PC-9 (cell line): ENCODE data around the gene CSNK1G3.

ENCODE experiments used
- CTCF ChIP-seq: fragments of 200-600 bp; sonication (generic); conservative IDR thresholded peaks from 2 replicates; pipeline ENCODE4 v1.6.1; 2017; ENCODE audit warnings: mixed run types, antibody characterized with exemption, mild to moderate bottlenecking, moderate library complexity
- EZH2 ChIP-seq: fragments of 200-600 bp; sonication (generic); IDR thresholded peaks from 2 replicates; pipeline ENCODE4 v1.8.0; 2017; ENCODE audit warnings: antibody characterized with exemption, low read depth

DNA sequence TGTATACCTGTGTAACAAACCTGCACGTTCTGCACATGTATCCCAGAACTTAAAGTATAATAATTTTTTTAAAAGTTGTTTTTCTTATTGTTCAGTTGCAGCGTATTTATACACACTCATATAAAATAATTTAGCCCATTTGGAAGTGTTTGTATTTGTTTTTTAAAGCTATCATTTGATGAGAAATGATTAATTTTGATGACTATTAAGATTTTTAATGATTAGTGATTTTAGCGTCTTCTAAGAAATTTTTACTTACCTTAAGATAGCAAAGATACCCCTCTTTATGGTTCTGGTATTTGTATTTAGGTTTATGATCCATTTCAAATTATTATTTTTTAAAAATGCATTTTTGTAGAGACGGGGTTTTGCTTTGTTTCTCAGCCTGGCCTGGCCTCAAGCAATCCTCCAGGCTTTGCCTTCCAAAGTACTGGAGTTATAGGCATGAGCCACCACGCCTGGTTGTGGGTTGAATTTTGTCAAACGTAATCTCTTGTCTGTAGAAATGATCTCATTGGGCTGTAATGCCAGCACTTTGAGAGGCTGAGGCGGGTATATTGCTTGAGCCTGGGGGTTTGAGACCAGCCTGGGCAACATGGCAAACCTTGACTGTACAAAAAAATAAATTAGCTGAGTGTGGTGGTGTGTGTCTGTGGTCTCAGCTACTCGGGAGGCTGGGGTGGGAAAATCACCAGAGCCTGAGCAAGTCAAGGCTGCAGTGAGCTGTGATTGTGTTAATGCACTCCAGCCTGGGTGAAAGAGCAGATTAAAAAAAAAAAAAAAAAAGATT, 26.9 kb downstream of the CSNK1G3 start:
- TF ChIP-seq CTCF (no peak), EZH2 (no peak)
